GM21576 (cell line): ENCODE data around the gene GSG1L.
"Not testable (repeated sequence)": the region's sequence is repeated elsewhere in the genome, so short reads cannot be mapped to it uniquely, and the experiment has no call there.

Source experiments
- ATAC-seq: cut with Tn5 transposase; IDR thresholded peaks from one replicate; pipeline ENCODE4 v1.9.1; 2021; ENCODE audit warnings: mild to moderate bottlenecking, moderate library complexity; ENCODE audit not compliant: unreplicated experiment

GSG1L gene

GRCh38 chr16:27985981-27986380 lies 77.5 kb downstream of the GSG1L start:
- no peak for ATAC-seq

- ATAC-seq, result no peak
These were observed 79.4 kb downstream of the GSG1L start for GRCh38 chr16:27984121-27984520.

GRCh38 chr16:27983244-27983643 lies 80.3 kb downstream of the GSG1L start:
- no peak for ATAC-seq

DNA sequence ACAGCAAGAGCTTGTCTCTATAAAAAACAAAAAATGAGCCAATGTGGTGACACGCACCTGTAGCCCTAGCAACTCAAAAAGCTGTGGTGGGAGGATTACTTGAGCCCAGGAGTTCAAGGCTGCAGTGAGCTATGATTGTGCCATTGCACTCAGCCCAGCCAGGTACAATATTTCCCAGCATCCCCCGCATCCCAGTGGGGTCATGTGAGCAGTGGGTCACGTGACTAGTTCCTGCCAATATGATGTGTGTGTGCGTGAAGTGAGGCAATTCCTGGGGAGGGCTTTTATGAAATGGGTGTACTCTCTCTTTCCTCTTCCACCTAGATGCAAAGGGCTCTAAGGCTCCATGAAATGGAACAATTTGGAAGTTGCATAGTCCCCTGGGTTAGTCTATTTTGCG lies 81.3 kb downstream of the GSG1L start:
- ATAC-seq, result no peak

- ATAC-seq, result no peak
These were observed 82.4 kb downstream of the GSG1L start for GRCh38 chr16:27980919-27981700.

- ATAC-seq, result no peak
These were observed 83.3 kb downstream of the GSG1L start for GRCh38 chr16:27980076-27980775.

DNA sequence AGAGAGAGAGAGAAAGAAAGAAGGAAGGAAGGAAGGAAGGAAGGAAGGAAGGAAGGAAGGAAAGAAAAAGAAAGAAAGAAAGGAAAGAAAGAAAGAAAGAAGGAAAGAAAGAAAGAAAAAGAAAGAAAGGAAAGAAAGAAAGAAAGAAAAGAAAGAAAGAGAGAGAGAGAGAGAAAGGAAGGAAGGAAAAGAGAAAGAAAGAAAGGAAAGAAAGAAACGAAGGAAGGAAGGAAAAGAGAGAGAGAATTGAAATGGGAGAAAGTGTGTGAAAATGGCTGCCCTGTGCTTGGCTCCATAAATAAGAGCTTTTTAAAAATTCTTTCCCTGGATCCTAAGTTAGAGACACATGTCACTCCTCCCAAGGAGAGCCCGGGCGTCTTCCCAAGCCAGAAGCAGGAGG lies 83.8 kb downstream of the GSG1L start:
- not testable (repeated sequence) for ATAC-seq

- ATAC-seq, result no peak
These were observed 84.6 kb downstream of the GSG1L start for GRCh38 chr16:27978876-27979275.

GRCh38 chr16:27977966-27978365 lies 85.5 kb downstream of the GSG1L start:
- ATAC-seq, result no peak

GRCh38 chr16:27976990-27977389 lies 86.5 kb downstream of the GSG1L start:
- no peak for ATAC-seq

GRCh38 chr16:27974896-27975540 lies 88.5 kb downstream of the GSG1L start:
- ATAC-seq, result no peak

GRCh38 chr16:27973678-27974077 lies 89.8 kb downstream of the GSG1L start:
- ATAC-seq, result no peak

DNA sequence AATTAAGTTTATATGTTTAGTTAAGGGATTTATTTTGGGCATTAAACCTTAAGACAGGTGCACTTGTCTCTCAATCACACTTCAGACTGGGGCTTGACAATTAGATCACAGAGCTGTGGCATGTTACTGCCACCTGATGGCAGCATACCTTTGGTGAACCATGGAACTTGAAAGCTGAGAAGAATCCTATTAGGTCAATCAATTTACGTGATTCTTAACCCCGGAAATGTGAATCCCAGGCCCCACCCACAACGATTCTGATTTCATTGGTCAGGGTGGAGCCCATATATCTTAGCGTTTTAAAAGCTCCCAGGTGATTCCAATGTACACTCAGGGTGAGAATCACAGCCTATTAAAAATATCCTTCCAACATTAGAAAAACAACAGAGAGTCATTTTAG lies 91.0 kb downstream of the GSG1L start:
- ATAC-seq, result no peak

DNA sequence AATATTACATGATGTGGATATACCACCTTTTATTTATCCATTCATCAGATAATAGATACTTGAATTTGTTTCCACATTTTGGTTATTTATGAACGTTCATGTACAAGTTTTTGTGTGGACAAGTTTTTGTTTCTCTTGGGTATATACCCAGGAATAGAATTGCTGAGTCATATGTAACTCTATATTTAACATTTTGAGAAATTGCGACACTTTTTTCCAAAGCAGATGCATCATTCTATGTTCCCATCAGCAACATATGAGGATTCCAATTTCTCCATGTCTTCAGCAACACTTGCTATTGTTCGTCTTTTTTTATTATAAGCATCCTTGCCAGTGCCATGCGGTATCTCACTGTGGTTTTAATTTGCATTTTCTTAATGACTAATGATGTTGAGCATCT lies 93.9 kb downstream of the GSG1L start:
- ATAC-seq, result no peak

GRCh38 chr16:27967169-27967568 lies 96.3 kb downstream of the GSG1L start:
- ATAC-seq, result no peak

GRCh38 chr16:27966756-27967155 lies 96.8 kb downstream of the GSG1L start:
- no peak for ATAC-seq

DNA sequence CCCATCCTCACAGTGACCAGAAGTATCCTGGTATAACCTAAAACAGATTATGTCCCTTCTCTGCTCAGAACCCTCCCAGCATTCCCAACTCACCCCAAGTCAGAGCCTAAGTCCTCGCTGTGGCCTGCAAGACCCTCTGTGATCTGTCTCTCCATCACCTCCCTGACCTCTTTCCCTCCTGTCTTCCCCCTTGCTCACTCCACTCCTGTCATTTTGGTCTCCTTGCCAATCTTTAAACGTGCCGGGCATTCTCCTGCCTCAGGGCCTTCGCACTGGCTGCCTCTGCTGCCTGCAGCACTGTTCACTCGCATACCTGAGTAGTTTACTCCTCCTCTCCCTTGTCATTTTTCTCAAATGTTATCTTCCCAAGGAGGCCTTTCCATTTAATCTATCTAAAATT lies 97.7 kb downstream of the GSG1L start:
- no peak for ATAC-seq

- ATAC-seq, result no peak
These were observed 100.0 kb downstream of the GSG1L start for GRCh38 chr16:27963471-27963965.

DNA sequence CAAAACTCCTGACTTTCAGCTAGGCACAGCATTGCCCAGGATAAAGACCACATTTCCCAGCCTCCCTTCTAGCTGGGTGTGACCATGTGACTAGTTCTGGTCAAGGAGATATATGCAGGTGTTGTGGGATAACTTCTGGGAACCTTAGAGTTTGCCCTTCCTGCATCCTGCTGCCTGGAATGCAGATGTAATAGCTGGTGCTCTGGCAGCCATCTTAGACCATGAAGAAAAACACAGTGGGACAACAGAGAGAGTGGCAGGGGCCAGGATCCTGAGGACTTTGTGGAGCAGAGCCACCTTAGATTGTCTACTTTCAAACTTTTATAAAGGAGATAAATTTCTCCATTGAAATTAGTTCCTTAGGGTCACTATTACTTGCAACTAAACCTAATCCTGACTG lies 101.3 kb downstream of the GSG1L start:
- no peak for ATAC-seq

DNA sequence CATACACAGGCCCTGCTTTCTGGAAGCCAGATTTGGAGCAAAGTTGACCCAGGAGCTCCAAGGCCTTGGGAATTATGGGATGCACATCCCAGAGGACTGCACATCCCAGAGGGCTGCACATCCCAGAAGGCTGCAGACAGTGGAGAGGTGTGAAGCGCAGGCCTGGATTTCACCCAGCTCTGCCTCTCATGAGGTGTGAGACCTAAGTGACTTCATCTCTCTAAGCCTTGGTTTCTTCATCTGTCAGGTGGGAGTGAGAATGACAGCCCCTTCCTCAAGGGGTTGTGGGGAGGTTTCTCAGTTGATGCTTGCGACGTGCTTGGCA lies 102.3 kb downstream of the GSG1L start:
- ATAC-seq, result no peak

DNA sequence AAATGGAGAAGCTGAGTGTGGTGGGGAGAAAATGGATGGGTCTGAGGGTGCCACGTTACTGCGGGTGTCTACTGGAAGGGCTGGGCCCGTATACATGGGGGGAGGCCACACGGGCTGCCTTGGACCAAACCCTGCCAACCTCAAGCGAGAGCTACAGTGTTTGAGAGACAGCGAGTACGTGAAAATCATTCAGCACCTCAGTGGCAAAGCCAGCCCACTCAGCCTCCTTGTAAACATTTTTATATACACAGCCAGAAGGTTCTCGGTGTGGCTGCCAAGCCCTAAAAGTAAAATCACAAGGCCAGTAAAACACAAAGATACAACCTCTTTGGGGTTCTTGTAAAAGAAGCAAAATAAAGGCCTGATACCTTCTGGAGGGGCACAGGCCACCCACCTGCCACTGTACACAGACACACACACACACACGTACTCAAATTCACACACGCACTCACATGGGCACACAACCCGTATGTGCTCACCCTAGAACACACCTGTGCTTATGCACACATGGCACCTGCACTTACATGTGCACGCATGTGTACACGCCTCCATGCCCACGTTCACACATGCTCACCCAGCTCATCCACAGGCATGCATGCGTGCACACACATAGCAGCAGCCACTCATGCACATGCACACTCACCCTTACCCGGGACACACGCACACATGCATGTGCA lies 102.8 kb downstream of the GSG1L start:
- no peak for ATAC-seq
